ENCODE measurements around the gene CITED2. TPM values are rescaled to one million over a fixed set of nuclear protein-coding genes. Genes with fewer than 3 reads are reported as not detected.

Gene CITED2, protein sequence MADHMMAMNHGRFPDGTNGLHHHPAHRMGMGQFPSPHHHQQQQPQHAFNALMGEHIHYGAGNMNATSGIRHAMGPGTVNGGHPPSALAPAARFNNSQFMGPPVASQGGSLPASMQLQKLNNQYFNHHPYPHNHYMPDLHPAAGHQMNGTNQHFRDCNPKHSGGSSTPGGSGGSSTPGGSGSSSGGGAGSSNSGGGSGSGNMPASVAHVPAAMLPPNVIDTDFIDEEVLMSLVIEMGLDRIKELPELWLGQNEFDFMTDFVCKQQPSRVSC
- total RNA-seq = 20.7 and 22.5 TPM in 2 replicates

GRCh38 chr6:139374357-139375225, at the start of gene CITED2:
CITED2 (minus strand) TSS chr6:139374648; CDS start chr6:139373944, 704 bp downstream.
- Mint-ChIP-seq H3K27me3 (no peaks in the 10 kb centered on the region), H3K4me3 (peak within 1 kb of the TSS; percentile 99), H3K27ac (peak within 1 kb of the TSS; percentile 100), H3K4me1 (peaks cover 36% of the 10 kb centered on the region), H3K9me3 (no peaks in the 10 kb centered on the region), H3K36me3 (ENCODE audit: low read depth) (peaks cover 22% of the 10 kb centered on the region)
- DNase-seq (peak; percentile 95), ATAC-seq (ENCODE audit: low read depth) (peak; percentile 75)
- no peak for TF ChIP-seq CTCF (IDR thresholded peaks at IDR 0.05)
- POLR2A ChIA-PET = interaction anchor here (0.6 to 4.2 kb wide), 47 partner anchors 9 to 1933 kb away, joined by 3 to 42 read pairs (median 4); partner anchors contain the start of genes ABRACL, CCDC28A, HEBP2 and HECA
- CTCF ChIA-PET = interaction anchor here (1.1 to 4.9 kb wide), 9 partner anchors 9 to 558 kb away, joined by 3 to 34 read pairs (median 8); no protein-coding TSS in a partner anchor
- intact Hi-C loops (cut with micrococcal nuclease) = loop anchor here (1.0 to 10.0 kb wide), 13 partner anchors 19 to 1260 kb away; partner anchors contain the start of genes CCDC28A, HEBP2 and HECA

GRCh38 chr6:139423037-139423703, 48.7 kb upstream of the CITED2 start:
- TF ChIP-seq CTCF (IDR thresholded peaks at IDR 0.05) = no peak
- no peaks in the 10 kb centered on the region for H3K27me3 Mint-ChIP-seq
- H3K4me1 Mint-ChIP-seq = peaks cover 6% of the 10 kb centered on the region
- DNase-seq (no peak), ATAC-seq (ENCODE audit: low read depth) (no peak)
- no peak overlapping the region for H3K27ac Mint-ChIP-seq
- H3K4me3 Mint-ChIP-seq = no peak overlapping the region
- CTCF ChIA-PET = no interaction called here
- no peaks in the 10 kb centered on the region for H3K36me3 Mint-ChIP-seq (ENCODE audit: low read depth)
- intact Hi-C loops (cut with micrococcal nuclease) = no loop called here
- POLR2A ChIA-PET = no interaction called here
- no peaks in the 10 kb centered on the region for H3K9me3 Mint-ChIP-seq

DNA sequence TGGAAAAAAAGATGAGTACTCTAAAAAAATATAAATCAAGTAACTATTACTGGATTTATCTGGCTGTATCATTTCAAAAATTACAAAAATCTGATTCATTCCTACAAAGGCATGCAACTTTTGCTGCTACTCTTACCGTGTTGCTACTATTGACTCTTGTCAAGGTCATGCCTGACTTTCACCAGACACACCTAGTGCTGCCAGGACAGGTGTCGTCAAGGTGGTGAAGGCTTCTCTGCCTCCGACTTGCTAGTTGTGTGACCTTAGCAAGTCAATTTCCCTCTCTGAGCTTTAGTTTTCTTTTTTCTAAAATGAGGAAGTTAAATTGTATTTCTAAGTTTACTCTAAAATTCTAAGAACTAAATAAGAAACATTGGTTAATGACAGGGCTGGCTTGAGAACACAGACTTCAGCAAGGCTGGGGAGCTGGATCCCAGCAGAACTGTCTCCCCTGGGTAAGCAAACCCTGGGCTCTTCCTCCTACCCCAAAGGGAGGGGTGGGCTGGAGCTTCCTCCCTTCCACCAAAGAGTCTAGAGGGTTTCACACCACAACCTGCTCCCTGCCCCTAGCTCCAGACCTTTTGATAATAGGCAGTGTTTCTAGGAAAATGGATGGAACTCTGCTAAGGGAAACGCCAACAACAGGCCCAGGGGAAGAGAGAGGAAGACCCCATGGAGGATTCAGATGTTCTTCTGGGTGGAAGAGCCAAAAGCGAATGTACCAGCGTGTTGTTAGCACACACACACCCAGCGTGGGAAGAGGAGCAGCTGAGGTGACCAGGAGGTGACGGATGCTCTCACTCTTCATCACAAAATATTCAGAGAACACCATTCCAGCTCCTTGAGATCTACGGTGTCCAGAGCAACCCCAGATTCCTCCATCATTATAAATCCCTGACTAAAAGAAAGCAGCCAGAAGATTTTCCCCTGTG, 47.9 kb upstream of the CITED2 start:
- no peaks in the 10 kb centered on the region for H3K36me3 Mint-ChIP-seq (ENCODE audit: low read depth)
- CTCF ChIA-PET = interaction anchor here (0.6 kb wide), 1 partner anchor 40 kb away, joined by 4 read pairs; no protein-coding TSS in a partner anchor
- no peaks in the 10 kb centered on the region for H3K9me3 Mint-ChIP-seq
- H3K4me3 Mint-ChIP-seq = no peak overlapping the region
- no peak for TF ChIP-seq CTCF (IDR thresholded peaks at IDR 0.05)
- no peaks in the 10 kb centered on the region for H3K27me3 Mint-ChIP-seq
- DNase-seq (no peak), ATAC-seq (ENCODE audit: low read depth) (no peak)
- H3K4me1 Mint-ChIP-seq = peaks cover 6% of the 10 kb centered on the region
- H3K27ac Mint-ChIP-seq = no peak overlapping the region
- POLR2A ChIA-PET = no interaction called here
- intact Hi-C loops (cut with micrococcal nuclease) = no loop called here

GRCh38 chr6:139418481-139419132, 44.2 kb upstream of the CITED2 start:
- ChIA-PET CTCF (no interaction called here), POLR2A (no interaction called here)
- H3K27me3 Mint-ChIP-seq = no peaks in the 10 kb centered on the region
- intact Hi-C loops (cut with micrococcal nuclease) = no loop called here
- H3K4me1 Mint-ChIP-seq = peaks cover 6% of the 10 kb centered on the region
- DNase-seq (no peak), ATAC-seq (ENCODE audit: low read depth) (no peak)
- H3K9me3 Mint-ChIP-seq = no peaks in the 10 kb centered on the region
- no peaks in the 10 kb centered on the region for H3K36me3 Mint-ChIP-seq (ENCODE audit: low read depth)
- H3K27ac Mint-ChIP-seq = no peak overlapping the region
- no peak for TF ChIP-seq CTCF (IDR thresholded peaks at IDR 0.05)
- H3K4me3 Mint-ChIP-seq = no peak overlapping the region

All from activated B cell treated with CpG ODN at 0.5 μM for 24 hours (primary cell).